Activated CD4-positive, alpha-beta T cell treated with anti-CD3 and anti-CD28 coated beads for 4 hours (primary cell): ENCODE data around the gene ZMPSTE24.
A peak's percentile ranks its signal among the peaks of the same experiment; 100 is the strongest.

Experiments used
- DNase-seq, 2 donors: peaks; one replicate each; pipeline ENCODE4 v3.0.0-alpha.2; 2020

The ZMPSTE24 gene

GRCh38 chr1:40305451-40305850, 47.4 kb downstream of the ZMPSTE24 start:
- no peak for DNase-seq

GRCh38 chr1:40305871-40306270, 47.8 kb downstream of the ZMPSTE24 start:
- no peak for DNase-seq

- no peak for DNase-seq
These were observed 48.3 kb downstream of the ZMPSTE24 start for GRCh38 chr1:40306296-40306695.

- DNase-seq: no peak
These were observed 49.1 kb downstream of the ZMPSTE24 start for GRCh38 chr1:40307186-40307585.

- DNase-seq: no peak
These were observed 50.1 kb downstream of the ZMPSTE24 start for GRCh38 chr1:40308036-40308727.

- DNase-seq: no peak
These were observed 51.5 kb downstream of the ZMPSTE24 start for GRCh38 chr1:40309374-40310128.

- no peak for DNase-seq
These were observed 52.1 kb downstream of the ZMPSTE24 start for GRCh38 chr1:40310129-40310461.

GRCh38 chr1:40310983-40311642, 53.1 kb downstream of the ZMPSTE24 start:
- DNase-seq: no peak

GRCh38 chr1:40311692-40312091, 53.7 kb downstream of the ZMPSTE24 start:
- DNase-seq: no peak

- peak in 1 of 2 donors; percentile 22 for DNase-seq
These were observed 54.5 kb downstream of the ZMPSTE24 start for GRCh38 chr1:40312238-40313205.

- DNase-seq: no peak
These were observed 55.4 kb downstream of the ZMPSTE24 start for GRCh38 chr1:40313329-40313957.

- no peak for DNase-seq
These were observed 56.1 kb downstream of the ZMPSTE24 start for GRCh38 chr1:40313958-40314720.

GRCh38 chr1:40314721-40315238, 56.7 kb downstream of the ZMPSTE24 start:
- no peak for DNase-seq

- DNase-seq: peak; percentile 80 to 83
These were observed 57.3 kb downstream of the ZMPSTE24 start for GRCh38 chr1:40315239-40315794.

GRCh38 chr1:40315795-40316594, 58.0 kb downstream of the ZMPSTE24 start:
- peak; percentile 23 to 25 for DNase-seq

GRCh38 chr1:40316595-40317393, 58.8 kb downstream of the ZMPSTE24 start, which contains the start of gene COL9A2:
Gene COL9A2 (minus strand): TSS chr1:40317286. CDS start chr1:40317197, 89 bp downstream.
- DNase-seq: peak; percentile 51 to 56

GRCh38 chr1:40317394-40318074, 59.5 kb downstream of the ZMPSTE24 start:
- DNase-seq: no peak

- DNase-seq: no peak
These were observed 60.4 kb downstream of the ZMPSTE24 start for GRCh38 chr1:40318476-40318875.
